ENCODE measurements around the gene MBNL1. TPM values are rescaled to one million over a fixed set of nuclear protein-coding genes. Genes with fewer than 3 reads are reported as not detected.

The MBNL1 gene
- total and polyA plus RNA-seq, 2 of the 13 experiments (the other 11 are each of a cell fraction or from before 2014, with no cell fraction given) = 27.1 to 55.4 TPM

DNA sequence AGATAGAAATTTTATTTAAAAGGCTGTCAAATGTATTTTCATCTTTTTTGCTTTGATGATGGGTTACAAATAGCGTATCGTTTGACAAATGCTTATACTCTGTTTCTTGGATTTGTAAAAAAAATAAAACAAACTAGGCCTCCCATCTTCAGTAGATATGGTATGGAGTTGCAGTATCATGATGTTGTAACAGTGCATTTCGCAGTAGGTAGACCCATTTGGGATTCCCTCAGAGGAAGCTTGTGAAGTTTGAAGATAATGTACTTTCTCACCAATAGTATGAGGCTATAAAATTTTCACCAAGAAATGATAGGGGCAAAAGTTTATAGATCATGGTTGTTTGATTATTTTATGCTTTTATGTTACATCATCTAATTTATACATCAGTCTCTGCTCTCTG lies 10.8 kb downstream of the MBNL1 start:
- Histone ChIP-seq H3K79me2 (ENCODE audit: insufficient read depth, low read length) (peaks cover 97% of the 10 kb centered on the region), H3K36me3 (replicated peaks in 1 of 2; ENCODE audit: control insufficient read depth in 1 of 2, insufficient read depth in 2 of 2, low read length in 2 of 2) (no peaks in the 10 kb centered on the region), H3K27ac (ENCODE audit: extremely low read length, insufficient read depth, low read length) (no peak overlapping the region), H3K4me2 (ENCODE audit: low read depth, low read length) (no peak overlapping the region), H3K4me1 (ENCODE audit: insufficient read depth, low read length) (peaks cover 67% of the 10 kb centered on the region), H3K9ac (ENCODE audit: insufficient read depth, low read depth, low read length) (no peak overlapping the region), H3K9me3 (ENCODE audit: low read length) (no peaks in the 10 kb centered on the region), H4K20me1 (ENCODE audit: insufficient read depth, low read length) (peaks cover 10% of the 10 kb centered on the region; the same call in 1 of the 2 replicates), H3K4me3 (replicated peaks in 1 of 3; ENCODE audit: insufficient read depth in 1 of 3, low read depth in 2 of 3, low read length in 3 of 3) (no peak overlapping the region), H2AFZ (ENCODE audit: low read length) (no peak overlapping the region), H3K27me3 (ENCODE audit: control insufficient read depth in 1 of 2, insufficient read depth in 2 of 2, low read length in 2 of 2) (no peaks in the 10 kb centered on the region)
- CTCF ChIA-PET (ENCODE audit: low intra/inter-chr PET ratio, low total read pairs) = no interaction called here
- in situ Hi-C loops (cut with HindIII; ENCODE audit: extremely low pct_ligation_motif_present, low pct_unique_long_range_greater_than_20kb) (no loop called here), intact Hi-C loops (cut with micrococcal nuclease; ENCODE audit: unreplicated experiment) (no loop called here)
- DNase-seq (ENCODE audit: low spot score) (no peak), ATAC-seq (no peak), FAIRE-seq (no peak)
- WGBS (ENCODE audit: low lambda C conversion rate) = 95% methylated on average over 3 of the region's 3 CpGs
- POLR2A ChIA-PET = no interaction called here
- no TSS peak for BruUV-seq (replicated peaks)
- TF ChIP-seq ARID2 (CRISPR knock-in tag; IDR thresholded peaks at IDR 0.05; ENCODE audit: borderline replicate concordance) (no peak), ZNF550 (CRISPR knock-in tag; IDR thresholded peaks at IDR 0.05; ENCODE audit: borderline replicate concordance) (no peak), NR2F6 (IDR thresholded peaks at IDR 0.05) (no peak), NR2F6 (CRISPR knock-in tag; IDR thresholded peaks at IDR 0.05) (no peak), YEATS4 (CRISPR knock-in tag; IDR thresholded peaks at IDR 0.05; ENCODE audit: borderline replicate concordance) (no peak), SOX5 (CRISPR knock-in tag; IDR thresholded peaks at IDR 0.05; ENCODE audit: borderline replicate concordance) (no peak), RARA (CRISPR knock-in tag; IDR thresholded peaks at IDR 0.05) (no peak), ZNF382 (CRISPR knock-in tag; IDR thresholded peaks at IDR 0.05; ENCODE audit: borderline replicate concordance) (no peak)
- TF ChIP-seq, protein P1, sequence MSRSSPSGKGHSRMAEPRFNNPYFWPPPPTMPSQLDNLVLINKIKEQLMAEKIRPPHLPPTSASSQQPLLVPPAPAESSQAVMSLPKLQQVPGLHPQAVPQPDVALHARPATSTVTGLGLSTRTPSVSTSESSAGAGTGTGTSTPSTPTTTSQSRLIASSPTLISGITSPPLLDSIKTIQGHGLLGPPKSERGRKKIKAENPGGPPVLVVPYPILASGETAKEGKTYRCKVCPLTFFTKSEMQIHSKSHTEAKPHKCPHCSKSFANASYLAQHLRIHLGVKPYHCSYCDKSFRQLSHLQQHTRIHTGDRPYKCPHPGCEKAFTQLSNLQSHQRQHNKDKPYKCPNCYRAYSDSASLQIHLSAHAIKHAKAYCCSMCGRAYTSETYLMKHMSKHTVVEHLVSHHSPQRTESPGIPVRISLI (CRISPR knock-in tag; IDR thresholded peaks at IDR 0.05; ENCODE audit: borderline replicate concordance) = no peak
- TF ChIP-seq, protein P2, sequence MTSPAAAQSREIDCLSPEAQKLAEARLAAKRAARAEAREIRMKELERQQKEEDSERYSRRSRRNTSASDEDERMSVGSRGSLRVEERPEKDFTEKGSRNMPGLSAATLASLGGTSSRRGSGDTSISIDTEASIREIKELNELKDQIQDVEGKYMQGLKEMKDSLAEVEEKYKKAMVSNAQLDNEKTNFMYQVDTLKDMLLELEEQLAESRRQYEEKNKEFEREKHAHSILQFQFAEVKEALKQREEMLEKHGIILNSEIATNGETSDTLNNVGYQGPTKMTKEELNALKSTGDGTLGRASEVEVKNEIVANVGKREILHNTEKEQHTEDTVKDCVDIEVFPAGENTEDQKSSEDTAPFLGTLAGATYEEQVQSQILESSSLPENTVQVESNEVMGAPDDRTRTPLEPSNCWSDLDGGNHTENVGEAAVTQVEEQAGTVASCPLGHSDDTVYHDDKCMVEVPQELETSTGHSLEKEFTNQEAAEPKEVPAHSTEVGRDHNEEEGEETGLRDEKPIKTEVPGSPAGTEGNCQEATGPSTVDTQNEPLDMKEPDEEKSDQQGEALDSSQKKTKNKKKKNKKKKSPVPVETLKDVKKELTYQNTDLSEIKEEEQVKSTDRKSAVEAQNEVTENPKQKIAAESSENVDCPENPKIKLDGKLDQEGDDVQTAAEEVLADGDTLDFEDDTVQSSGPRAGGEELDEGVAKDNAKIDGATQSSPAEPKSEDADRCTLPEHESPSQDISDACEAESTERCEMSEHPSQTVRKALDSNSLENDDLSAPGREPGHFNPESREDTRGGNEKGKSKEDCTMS (CRISPR knock-in tag; conservative IDR thresholded peaks at IDR 0.05) = no peak
- TF ChIP-seq, protein P3, sequence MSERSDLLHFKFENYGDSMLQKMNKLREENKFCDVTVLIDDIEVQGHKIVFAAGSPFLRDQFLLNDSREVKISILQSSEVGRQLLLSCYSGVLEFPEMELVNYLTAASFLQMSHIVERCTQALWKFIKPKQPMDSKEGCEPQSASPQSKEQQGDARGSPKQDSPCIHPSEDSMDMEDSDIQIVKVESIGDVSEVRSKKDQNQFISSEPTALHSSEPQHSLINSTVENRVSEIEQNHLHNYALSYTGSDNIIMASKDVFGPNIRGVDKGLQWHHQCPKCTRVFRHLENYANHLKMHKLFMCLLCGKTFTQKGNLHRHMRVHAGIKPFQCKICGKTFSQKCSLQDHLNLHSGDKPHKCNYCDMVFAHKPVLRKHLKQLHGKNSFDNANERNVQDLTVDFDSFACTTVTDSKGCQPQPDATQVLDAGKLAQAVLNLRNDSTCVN (CRISPR knock-in tag; IDR thresholded peaks at IDR 0.05; ENCODE audit: borderline replicate concordance) = no peak
- TF ChIP-seq, protein P4, sequence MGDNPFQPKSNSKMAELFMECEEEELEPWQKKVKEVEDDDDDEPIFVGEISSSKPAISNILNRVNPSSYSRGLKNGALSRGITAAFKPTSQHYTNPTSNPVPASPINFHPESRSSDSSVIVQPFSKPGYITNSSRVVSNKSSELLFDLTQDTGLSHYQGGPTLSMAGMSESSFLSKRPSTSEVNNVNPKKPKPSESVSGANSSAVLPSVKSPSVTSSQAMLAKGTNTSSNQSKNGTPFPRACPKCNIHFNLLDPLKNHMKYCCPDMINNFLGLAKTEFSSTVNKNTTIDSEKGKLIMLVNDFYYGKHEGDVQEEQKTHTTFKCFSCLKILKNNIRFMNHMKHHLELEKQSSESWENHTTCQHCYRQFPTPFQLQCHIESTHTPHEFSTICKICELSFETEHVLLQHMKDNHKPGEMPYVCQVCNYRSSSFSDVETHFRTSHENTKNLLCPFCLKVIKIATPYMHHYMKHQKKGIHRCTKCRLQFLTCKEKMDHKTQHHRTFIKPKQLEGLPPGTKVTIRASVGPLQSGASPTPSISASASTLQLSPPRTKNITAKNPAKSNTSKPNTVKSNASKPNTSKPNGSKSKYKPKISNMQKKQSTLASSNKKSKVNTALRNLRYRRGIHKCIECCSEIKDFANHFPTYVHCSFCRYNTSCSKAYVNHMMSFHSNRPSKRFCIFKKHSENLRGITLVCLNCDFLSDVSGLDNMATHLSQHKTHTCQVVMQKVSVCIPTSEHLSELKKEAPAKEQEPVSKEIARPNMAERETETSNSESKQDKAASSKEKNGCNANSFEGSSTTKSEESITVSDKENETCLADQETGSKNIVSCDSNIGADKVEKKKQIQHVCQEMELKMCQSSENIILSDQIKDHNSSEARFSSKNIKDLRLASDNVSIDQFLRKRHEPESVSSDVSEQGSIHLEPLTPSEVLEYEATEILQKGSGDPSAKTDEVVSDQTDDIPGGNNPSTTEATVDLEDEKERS (CRISPR knock-in tag; IDR thresholded peaks at IDR 0.05) = no peak
- TF ChIP-seq, protein P5, sequence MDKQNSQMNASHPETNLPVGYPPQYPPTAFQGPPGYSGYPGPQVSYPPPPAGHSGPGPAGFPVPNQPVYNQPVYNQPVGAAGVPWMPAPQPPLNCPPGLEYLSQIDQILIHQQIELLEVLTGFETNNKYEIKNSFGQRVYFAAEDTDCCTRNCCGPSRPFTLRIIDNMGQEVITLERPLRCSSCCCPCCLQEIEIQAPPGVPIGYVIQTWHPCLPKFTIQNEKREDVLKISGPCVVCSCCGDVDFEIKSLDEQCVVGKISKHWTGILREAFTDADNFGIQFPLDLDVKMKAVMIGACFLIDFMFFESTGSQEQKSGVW (CRISPR knock-in tag; IDR thresholded peaks at IDR 0.05; ENCODE audit: borderline replicate concordance) = no peak
